Testis (tissue), 3 donors: ENCODE measurements around the gene PBX4. TPM values are rescaled to one million over a fixed set of nuclear protein-coding genes. Genes with fewer than 3 reads are reported as not detected.

Experiments used
- DNase-seq: peaks from one replicate; pipeline ENCODE4 v3.0.0-alpha.2; 2019
- H3K27ac ChIP-seq, 2 donors: fragments of 200-600 bp; sonication (generic); one replicate each; pipeline ENCODE4 v1.5.1; 2019
- H3K27me3 ChIP-seq: fragments of 200-600 bp; sonication (generic); one replicate; pipeline ENCODE4 v1.5.1; 2019
- H3K36me3 ChIP-seq: fragments of 200-600 bp; sonication (generic); one replicate; pipeline ENCODE4 v1.5.1; 2017; ENCODE audit warnings: low read depth; ENCODE audit errors: missing control alignments
- H3K4me1 ChIP-seq: fragments of 200-600 bp; sonication (generic); one replicate; pipeline ENCODE4 v1.5.1; 2019
- H3K4me3 ChIP-seq, 2 donors: fragments of 200-600 bp; sonication (generic); one replicate each; pipeline ENCODE4 v1.5.1; 2017 to 2019
- H3K9me3 ChIP-seq: fragments of 200-600 bp; sonication (generic); one replicate; pipeline ENCODE4 v1.5.1; 2017
- CTCF ChIP-seq, 3 experiments: fragments of 450-650 bp in 2 of 3; fragments of 200-600 bp in 1 of 3; sonication (generic) in 1 of 3; IDR thresholded peaks; one replicate each; pipeline ENCODE4 v1.5.1; 2016 to 2019; ENCODE audit warnings: antibody characterized with exemption in 3 of 3, mild to moderate bottlenecking in 2 of 3, moderate library complexity in 1 of 3
- POLR2A ChIP-seq: fragments of 450-650 bp; IDR thresholded peaks from one replicate; pipeline ENCODE4 v1.6.1; 2017; ENCODE audit warnings: antibody characterized with exemption, mild to moderate bottlenecking, moderate library complexity
- WGBS, 2 donors: methylation state at CpG; one replicate each; pipeline ENCODE4 v1.1.5; 2018; 5-methylcytosine and 5-hydroxymethylcytosine counted together
- intact Hi-C: fragments of 100-400 bp; cut with DNase I; formaldehyde crosslinking; loops from one replicate; pipeline ENCODE4 v1.15.1; 2023; ENCODE audit warnings: low total_unique reads
- polyA plus RNA-seq: library from polyadenylated mRNA; stranded (reverse); fragments of 350-450 nt; fragmentation: Illumina TruSeq; extraction: RNeasy Lipid Tissue Mini Kit (QIAGEN cat#74804); gene quantifications from one replicate; pipeline ENCODE4 v1.2.3, GENCODE V29; 2014; ENCODE audit warnings: low read depth, low replicate concordance; ENCODE audit not compliant: insufficient read depth
- total RNA-seq, 2 donors: library from RNA; depleted of rRNA; stranded (reverse); fragments of >200 nt; gene quantifications; one replicate each; pipeline ENCODE4 v1.2.3, GENCODE V29; 2016

The PBX4 gene
- total and polyA plus RNA-seq, 3 donors from 2014 or later, result 16.2 to 28.3 (median 18.0) TPM

GRCh38 chr19:19582471-19582870 lies 36.0 kb downstream of the PBX4 start:
- intact Hi-C loops, result no loop called here
- H3K27ac ChIP-seq, result no peak overlapping the region
- no peak overlapping the region for H3K4me3 ChIP-seq
- no peaks in the 10 kb centered on the region for H3K9me3 ChIP-seq
- H3K4me1 ChIP-seq, result no peaks in the 10 kb centered on the region
- H3K36me3 ChIP-seq, result no peaks in the 10 kb centered on the region
- 88 to 90% methylated on average over 6 of the region's 6 CpGs for WGBS, 2 donors
- no peaks in the 10 kb centered on the region for H3K27me3 ChIP-seq
- DNase-seq, result no peak
- TF ChIP-seq POLR2A (no peak), CTCF (IDR thresholded peaks at IDR 0.05) (no peak)

GRCh38 chr19:19581391-19581790 lies 37.1 kb downstream of the PBX4 start:
- Histone ChIP-seq H3K27ac (no peak overlapping the region), H3K36me3 (no peaks in the 10 kb centered on the region), H3K4me3 (no peak overlapping the region), H3K27me3 (no peaks in the 10 kb centered on the region), H3K9me3 (no peaks in the 10 kb centered on the region), H3K4me1 (no peaks in the 10 kb centered on the region)
- no peak for DNase-seq
- WGBS, 2 donors, result 95 to 97% methylated on average over 13 of the region's 13 CpGs
- no peak for TF ChIP-seq POLR2A
- no peak for TF ChIP-seq CTCF (IDR thresholded peaks at IDR 0.05)
- intact Hi-C loops, result no loop called here

GRCh38 chr19:19580418-19580817 lies 38.1 kb downstream of the PBX4 start:
- Histone ChIP-seq H3K36me3 (no peaks in the 10 kb centered on the region), H3K9me3 (no peaks in the 10 kb centered on the region), H3K27ac (no peak overlapping the region), H3K4me1 (no peaks in the 10 kb centered on the region), H3K4me3 (no peak overlapping the region), H3K27me3 (no peaks in the 10 kb centered on the region)
- no peak for DNase-seq
- intact Hi-C loops, result no loop called here
- 91 to 98% methylated on average over 4 of the region's 4 CpGs for WGBS, 2 donors
- TF ChIP-seq CTCF (IDR thresholded peaks at IDR 0.05) (no peak), POLR2A (no peak)

GRCh38 chr19:19579533-19580361 lies 38.7 kb downstream of the PBX4 start:
- no peak overlapping the region for H3K4me3 ChIP-seq
- no peak for TF ChIP-seq POLR2A
- TF ChIP-seq CTCF (IDR thresholded peaks at IDR 0.05), result no peak
- H3K27ac ChIP-seq, result no peak overlapping the region
- H3K9me3 ChIP-seq, result no peaks in the 10 kb centered on the region
- H3K27me3 ChIP-seq, result no peaks in the 10 kb centered on the region
- intact Hi-C loops, result no loop called here
- whole genome bisulfite sequencing, 2 donors, result 89 to 93% methylated on average over 15 to 25 of the region's 25 CpGs
- no peaks in the 10 kb centered on the region for H3K4me1 ChIP-seq
- no peak for DNase-seq
- H3K36me3 ChIP-seq, result no peaks in the 10 kb centered on the region

GRCh38 chr19:19578252-19578651 lies 40.2 kb downstream of the PBX4 start:
- intact Hi-C loops, result no loop called here
- no peaks in the 10 kb centered on the region for H3K4me1 ChIP-seq
- H3K27me3 ChIP-seq, result no peaks in the 10 kb centered on the region
- no peaks in the 10 kb centered on the region for H3K9me3 ChIP-seq
- TF ChIP-seq CTCF (IDR thresholded peaks at IDR 0.05) (no peak), POLR2A (no peak)
- H3K36me3 ChIP-seq, result no peaks in the 10 kb centered on the region
- DNase-seq, result no peak
- 85 to 88% methylated on average over 6 of the region's 6 CpGs for WGBS, 2 donors
- no peak overlapping the region for H3K27ac ChIP-seq
- no peak overlapping the region for H3K4me3 ChIP-seq
